AG04449 (cell line): Measurements from ENCODE around the gene CCDC32.
A peak's percentile ranks its signal among the peaks of the same experiment; 100 is the strongest.

ENCODE experiments used
- CTCF ChIA-PET: fragments of 350-600 bp; formaldehyde crosslinking; extraction: SDS; loops from one replicate; lab custom pipeline; 2021; ENCODE audit warnings: antibody characterized with exemption; lab: Yijun Ruan, JAX
- POLR2A ChIA-PET: fragments of 400-600, 350-600 bp; formaldehyde crosslinking; extraction: SDS; loops from one replicate; lab custom pipeline; 2020; ENCODE audit warnings: antibody characterized with exemption, inconsistent platforms; lab: Yijun Ruan, JAX
- DNase-seq: peaks from one replicate; pipeline ENCODE4 v3.0.0-alpha.2; 2010; ENCODE audit warnings: low read depth, low spot score
- H3K4me3 ChIP-seq: 2 replicates; pipeline ENCODE4 v1.5.1; 2011; ENCODE audit warnings: low read depth, mild to moderate bottlenecking, control low read depth, low read length
- CTCF ChIP-seq: IDR thresholded peaks from one replicate; pipeline ENCODE4 v1.5.1; 2011; ENCODE audit warnings: mild to moderate bottlenecking, moderate library complexity, low read length, control low read depth, inconsistent platforms; ENCODE audit not compliant: insufficient read depth; ENCODE audit errors: missing control alignments

CCDC32 gene

GRCh38 chr15:40513609-40514008 is 51.2 kb downstream of the CCDC32 start:
- DNase-seq, result no peak
- no peak overlapping the region for H3K4me3 ChIP-seq
- TF ChIP-seq CTCF, result no peak
- ChIA-PET POLR2A (no interaction called here), CTCF (interaction anchor here (0.9 kb wide), 1 partner anchor 13 kb away, joined by 4 read pairs; no protein-coding TSS in a partner anchor)

- ChIA-PET CTCF (interaction anchor here (0.5 to 1.0 kb wide), 2 partner anchors 54 to 168 kb away, joined by 3 read pairs; no protein-coding TSS in a partner anchor), POLR2A (no interaction called here)
- TF ChIP-seq CTCF, result no peak
- no peak overlapping the region for H3K4me3 ChIP-seq
- no peak for DNase-seq
These were observed 52.4 kb downstream of the CCDC32 start for GRCh38 chr15:40512440-40512839.

GRCh38 chr15:40511472-40512133 is 53.2 kb downstream of the CCDC32 start:
- TF ChIP-seq CTCF, result no peak
- peak overlapping the region; percentile 59 for H3K4me3 ChIP-seq
- POLR2A ChIA-PET, result no interaction called here
- no peak for DNase-seq
- CTCF ChIA-PET, result interaction anchor here (0.5 to 1.0 kb wide), 2 partner anchors 54 to 167 kb away, joined by 3 read pairs; no protein-coding TSS in a partner anchor

- no peak for TF ChIP-seq CTCF
- ChIA-PET POLR2A (no interaction called here), CTCF (no interaction called here)
- no peak for DNase-seq
- peak overlapping the region; percentile 59 for H3K4me3 ChIP-seq
These were observed 53.8 kb downstream of the CCDC32 start for GRCh38 chr15:40511093-40511471.

GRCh38 chr15:40510201-40510600 is 54.6 kb downstream of the CCDC32 start:
- ChIA-PET POLR2A (no interaction called here), CTCF (interaction anchor here (0.7 to 3.8 kb wide), 2 partner anchors 9 kb away, joined by 3 to 35 read pairs; no protein-coding TSS in a partner anchor)
- DNase-seq, result no peak
- H3K4me3 ChIP-seq, result no peak overlapping the region
- TF ChIP-seq CTCF, result no peak

GRCh38 chr15:40508216-40508615 is 56.6 kb downstream of the CCDC32 start:
- DNase-seq, result no peak
- TF ChIP-seq CTCF, result no peak
- CTCF ChIA-PET, result interaction anchor here (1.3 to 3.8 kb wide), 5 partner anchors 11 to 83 kb away, joined by 4 to 35 read pairs (median 10); no protein-coding TSS in a partner anchor
- no peak overlapping the region for H3K4me3 ChIP-seq
- POLR2A ChIA-PET, result no interaction called here
